Measurements from ENCODE around the gene VSIG8. TPM values are rescaled to one million over a fixed set of nuclear protein-coding genes. Genes with fewer than 3 reads are reported as not detected.

The VSIG8 gene
- total and polyA plus RNA-seq, 9 of the 15 experiments (the other 6 are each of a cell fraction or from before 2014, with no cell fraction given): not detected

DNA sequence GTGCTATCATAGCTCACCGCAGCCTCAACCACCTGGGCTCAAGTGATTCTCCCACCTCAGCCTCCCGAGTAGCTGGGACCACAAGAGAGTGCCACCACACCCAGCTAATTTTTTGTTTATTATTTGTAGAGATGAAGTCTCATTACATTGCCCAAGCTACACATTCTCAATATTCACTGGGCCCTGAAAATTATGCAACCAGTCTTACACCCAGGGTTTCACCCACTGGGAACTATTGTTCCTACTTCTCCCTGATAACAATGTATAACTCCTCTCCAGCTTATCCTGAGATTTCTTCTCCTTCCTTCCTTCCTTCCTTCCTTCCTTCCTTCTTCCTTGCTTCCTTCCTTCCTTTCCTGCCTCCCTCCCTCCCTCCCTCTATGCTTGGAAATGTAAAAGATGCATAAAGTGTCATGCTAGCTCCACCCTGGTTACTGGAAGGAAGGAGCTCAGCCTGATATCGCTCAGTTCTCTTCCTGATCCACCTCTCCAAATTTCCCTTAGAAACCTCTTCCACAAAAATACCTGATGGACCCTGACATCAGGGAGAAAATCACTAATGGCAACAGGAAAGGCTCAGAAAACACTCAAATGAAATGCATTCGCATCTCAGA, 11.2 kb upstream of the VSIG8 start:
- intact Hi-C loops (cut with micrococcal nuclease): no loop called here
- TF ChIP-seq, protein P1, sequence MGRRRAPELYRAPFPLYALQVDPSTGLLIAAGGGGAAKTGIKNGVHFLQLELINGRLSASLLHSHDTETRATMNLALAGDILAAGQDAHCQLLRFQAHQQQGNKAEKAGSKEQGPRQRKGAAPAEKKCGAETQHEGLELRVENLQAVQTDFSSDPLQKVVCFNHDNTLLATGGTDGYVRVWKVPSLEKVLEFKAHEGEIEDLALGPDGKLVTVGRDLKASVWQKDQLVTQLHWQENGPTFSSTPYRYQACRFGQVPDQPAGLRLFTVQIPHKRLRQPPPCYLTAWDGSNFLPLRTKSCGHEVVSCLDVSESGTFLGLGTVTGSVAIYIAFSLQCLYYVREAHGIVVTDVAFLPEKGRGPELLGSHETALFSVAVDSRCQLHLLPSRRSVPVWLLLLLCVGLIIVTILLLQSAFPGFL (CRISPR knock-in tag; IDR thresholded peaks at IDR 0.05): no peak
- no peak for TF ChIP-seq ZNF184 (CRISPR knock-in tag; IDR thresholded peaks at IDR 0.05)
- TF ChIP-seq, protein P2, sequence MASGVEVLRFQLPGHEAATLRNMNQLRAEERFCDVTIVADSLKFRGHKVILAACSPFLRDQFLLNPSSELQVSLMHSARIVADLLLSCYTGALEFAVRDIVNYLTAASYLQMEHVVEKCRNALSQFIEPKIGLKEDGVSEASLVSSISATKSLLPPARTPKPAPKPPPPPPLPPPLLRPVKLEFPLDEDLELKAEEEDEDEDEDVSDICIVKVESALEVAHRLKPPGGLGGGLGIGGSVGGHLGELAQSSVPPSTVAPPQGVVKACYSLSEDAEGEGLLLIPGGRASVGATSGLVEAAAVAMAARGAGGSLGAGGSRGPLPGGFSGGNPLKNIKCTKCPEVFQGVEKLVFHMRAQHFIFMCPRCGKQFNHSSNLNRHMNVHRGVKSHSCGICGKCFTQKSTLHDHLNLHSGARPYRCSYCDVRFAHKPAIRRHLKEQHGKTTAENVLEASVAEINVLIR (CRISPR knock-in tag; IDR thresholded peaks at IDR 0.05): no peak
- TF ChIP-seq ARID2 (IDR thresholded peaks at IDR 0.05): no peak
- TF ChIP-seq ARID1B (IDR thresholded peaks at IDR 0.05): no peak
- TF ChIP-seq, protein P3, sequence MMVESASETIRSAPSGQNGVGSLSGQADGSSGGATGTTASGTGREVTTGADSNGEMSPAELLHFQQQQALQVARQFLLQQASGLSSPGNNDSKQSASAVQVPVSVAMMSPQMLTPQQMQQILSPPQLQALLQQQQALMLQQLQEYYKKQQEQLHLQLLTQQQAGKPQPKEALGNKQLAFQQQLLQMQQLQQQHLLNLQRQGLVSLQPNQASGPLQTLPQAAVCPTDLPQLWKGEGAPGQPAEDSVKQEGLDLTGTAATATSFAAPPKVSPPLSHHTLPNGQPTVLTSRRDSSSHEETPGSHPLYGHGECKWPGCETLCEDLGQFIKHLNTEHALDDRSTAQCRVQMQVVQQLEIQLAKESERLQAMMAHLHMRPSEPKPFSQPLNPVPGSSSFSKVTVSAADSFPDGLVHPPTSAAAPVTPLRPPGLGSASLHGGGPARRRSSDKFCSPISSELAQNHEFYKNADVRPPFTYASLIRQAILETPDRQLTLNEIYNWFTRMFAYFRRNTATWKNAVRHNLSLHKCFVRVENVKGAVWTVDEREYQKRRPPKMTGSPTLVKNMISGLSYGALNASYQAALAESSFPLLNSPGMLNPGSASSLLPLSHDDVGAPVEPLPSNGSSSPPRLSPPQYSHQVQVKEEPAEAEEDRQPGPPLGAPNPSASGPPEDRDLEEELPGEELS (CRISPR knock-in tag; IDR thresholded peaks at IDR 0.05; ENCODE audit: borderline replicate concordance): no peak
- TF ChIP-seq RFX1 (IDR thresholded peaks at IDR 0.05): no peak
- no peak for TF ChIP-seq EWSR1 (IDR thresholded peaks at IDR 0.05; ENCODE audit: borderline replicate concordance, low read depth, partially characterized antibody)
- TF ChIP-seq, protein P4, sequence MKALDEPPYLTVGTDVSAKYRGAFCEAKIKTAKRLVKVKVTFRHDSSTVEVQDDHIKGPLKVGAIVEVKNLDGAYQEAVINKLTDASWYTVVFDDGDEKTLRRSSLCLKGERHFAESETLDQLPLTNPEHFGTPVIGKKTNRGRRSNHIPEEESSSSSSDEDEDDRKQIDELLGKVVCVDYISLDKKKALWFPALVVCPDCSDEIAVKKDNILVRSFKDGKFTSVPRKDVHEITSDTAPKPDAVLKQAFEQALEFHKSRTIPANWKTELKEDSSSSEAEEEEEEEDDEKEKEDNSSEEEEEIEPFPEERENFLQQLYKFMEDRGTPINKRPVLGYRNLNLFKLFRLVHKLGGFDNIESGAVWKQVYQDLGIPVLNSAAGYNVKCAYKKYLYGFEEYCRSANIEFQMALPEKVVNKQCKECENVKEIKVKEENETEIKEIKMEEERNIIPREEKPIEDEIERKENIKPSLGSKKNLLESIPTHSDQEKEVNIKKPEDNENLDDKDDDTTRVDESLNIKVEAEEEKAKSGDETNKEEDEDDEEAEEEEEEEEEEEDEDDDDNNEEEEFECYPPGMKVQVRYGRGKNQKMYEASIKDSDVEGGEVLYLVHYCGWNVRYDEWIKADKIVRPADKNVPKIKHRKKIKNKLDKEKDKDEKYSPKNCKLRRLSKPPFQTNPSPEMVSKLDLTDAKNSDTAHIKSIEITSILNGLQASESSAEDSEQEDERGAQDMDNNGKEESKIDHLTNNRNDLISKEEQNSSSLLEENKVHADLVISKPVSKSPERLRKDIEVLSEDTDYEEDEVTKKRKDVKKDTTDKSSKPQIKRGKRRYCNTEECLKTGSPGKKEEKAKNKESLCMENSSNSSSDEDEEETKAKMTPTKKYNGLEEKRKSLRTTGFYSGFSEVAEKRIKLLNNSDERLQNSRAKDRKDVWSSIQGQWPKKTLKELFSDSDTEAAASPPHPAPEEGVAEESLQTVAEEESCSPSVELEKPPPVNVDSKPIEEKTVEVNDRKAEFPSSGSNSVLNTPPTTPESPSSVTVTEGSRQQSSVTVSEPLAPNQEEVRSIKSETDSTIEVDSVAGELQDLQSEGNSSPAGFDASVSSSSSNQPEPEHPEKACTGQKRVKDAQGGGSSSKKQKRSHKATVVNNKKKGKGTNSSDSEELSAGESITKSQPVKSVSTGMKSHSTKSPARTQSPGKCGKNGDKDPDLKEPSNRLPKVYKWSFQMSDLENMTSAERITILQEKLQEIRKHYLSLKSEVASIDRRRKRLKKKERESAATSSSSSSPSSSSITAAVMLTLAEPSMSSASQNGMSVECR (CRISPR knock-in tag; IDR thresholded peaks at IDR 0.05): no peak
- no peak for TF ChIP-seq BHLHE40 (IDR thresholded peaks at IDR 0.05; ENCODE audit: low read length)
- TF ChIP-seq FOSL1 (tag; conservative IDR thresholded peaks at IDR 0.05): no peak

More for the DNA sequence above, 11.2 kb upstream of the VSIG8 start:
- Histone ChIP-seq H3K9me1 (ENCODE audit: control insufficient read depth, insufficient read depth, low read length) (peaks cover 3% of the 10 kb centered on the region), H3K4me3 (no peak overlapping the region), H3K27ac (ENCODE audit: extremely low read depth, low read depth, low read length) (no peak overlapping the region), H3K79me2 (ENCODE audit: control insufficient read depth, insufficient read depth, low read length) (no peaks in the 10 kb centered on the region), H3K4me2 (ENCODE audit: insufficient read depth, low read length) (no peak overlapping the region), H3K9me3 (replicated peaks; ENCODE audit: control insufficient read depth, insufficient read depth, low read depth, low read length) (no peaks in the 10 kb centered on the region; the same call in 1 of the 2 replicates), H3K27me3 (ENCODE audit: control insufficient read depth in 2 of 2, insufficient read depth in 2 of 2, low read length in 2 of 2) (peaks cover 0 to 21% of the 10 kb centered on the region in 2 experiments; a peak in 2 of 5 replicates), H2AFZ (ENCODE audit: low read depth, low read length) (no peak overlapping the region), H3K9ac (ENCODE audit: insufficient read depth in 1 of 2, low read depth in 2 of 2, low read length in 2 of 2) (no peak overlapping the region), H3K36me3 (ENCODE audit: control insufficient read depth, insufficient read depth, low read length) (no peaks in the 10 kb centered on the region), H3K4me1 (replicated peaks in 1 of 2; ENCODE audit: control insufficient read depth in 2 of 2, insufficient read depth in 2 of 2, low read length in 2 of 2) (peaks cover 12 to 22% of the 10 kb centered on the region in 2 experiments), H4K20me1 (replicated peaks; ENCODE audit: control insufficient read depth, insufficient read depth, low read length) (no peaks in the 10 kb centered on the region; the same call in 1 of the 2 replicates)
- DNase-seq (ENCODE audit: extremely low read depth in 1 of 4, low spot score in 3 of 4) (no peak), FAIRE-seq (no peak), ATAC-seq (no peak)
- in situ Hi-C loops (cut with MboI): no loop called here
- WGBS (ENCODE audit: insufficient coverage, low coverage, missing lambda C conversion rate): 25% methylated on average over 4 of the region's 4 CpGs
- no TSS peak for BruUV-seq (replicated peaks)
- POLR2A ChIA-PET: interaction anchor here (1.7 kb wide), 1 partner anchor 44 kb away, joined by 6 read pairs; no protein-coding TSS in a partner anchor
- CTCF ChIA-PET (ENCODE audit: low intra/inter-chr PET ratio): no interaction called here

All from K562 (cell line).